ENCODE measurements around the gene CCR7.

Gene CCR7

DNA sequence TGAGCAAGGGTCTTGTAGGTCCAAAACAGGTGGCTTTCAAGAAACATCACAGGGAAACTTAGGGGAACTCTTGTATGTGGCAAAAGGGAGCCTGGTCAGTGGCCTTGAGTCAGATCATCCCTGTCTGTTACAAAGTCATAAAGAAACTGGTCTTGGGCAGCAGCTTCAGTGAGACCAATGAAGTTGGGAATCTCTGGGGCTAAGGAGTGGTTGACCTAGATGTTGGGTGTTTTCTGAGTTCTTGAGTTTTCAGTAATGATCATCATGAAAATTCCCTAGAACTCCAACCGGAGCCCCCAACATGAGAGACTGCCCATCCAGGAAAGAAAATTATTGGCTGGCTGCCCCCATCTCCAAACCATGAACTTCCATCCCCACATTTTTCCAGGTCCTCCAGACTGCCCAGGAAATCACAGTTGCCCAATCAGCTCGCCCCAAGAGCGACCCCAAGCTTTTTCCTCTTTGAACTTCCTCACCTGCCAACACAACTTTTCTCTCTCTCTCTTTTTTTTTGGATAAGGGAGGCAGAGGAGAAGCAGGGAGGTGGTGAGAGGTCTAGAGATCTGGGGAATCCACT is 3.9 kb downstream of the CCR7 start:
- no peak for DNase-seq

DNA sequence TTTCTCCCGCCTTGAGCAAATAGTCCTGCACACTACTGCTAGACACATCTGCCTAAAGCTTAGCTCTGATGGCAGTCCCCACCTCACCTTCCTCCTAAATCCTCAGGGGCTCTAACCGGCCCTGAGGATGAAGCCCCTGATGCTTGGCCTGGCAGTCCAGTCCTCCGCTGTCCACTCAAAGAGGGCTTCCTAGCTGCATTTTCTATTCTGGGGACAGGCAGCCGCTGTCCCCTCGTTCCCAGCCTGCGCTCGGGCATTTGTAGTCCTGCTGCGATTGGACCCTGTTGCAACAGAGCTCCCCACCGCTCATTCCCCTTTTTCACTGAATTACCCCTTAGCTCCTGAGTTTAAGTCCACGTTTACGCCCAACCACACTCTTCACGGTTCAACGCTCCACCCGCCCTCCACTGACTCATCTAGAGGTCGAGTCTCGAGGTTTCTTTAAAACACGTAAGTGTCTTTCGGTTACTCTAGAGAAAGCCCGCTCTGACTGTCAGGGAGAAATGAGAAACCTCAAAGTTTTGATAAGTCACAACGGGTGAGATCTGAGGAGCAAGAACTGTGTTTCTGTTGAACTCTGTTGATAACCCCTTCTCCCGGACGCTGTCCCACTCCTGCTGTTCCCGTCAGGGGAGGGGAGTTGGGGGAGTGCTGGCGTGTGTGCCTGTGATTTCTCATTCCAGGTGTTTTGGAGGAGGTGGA is 4.5 kb downstream of the CCR7 start:
- DNase-seq: peak; percentile 76

DNA sequence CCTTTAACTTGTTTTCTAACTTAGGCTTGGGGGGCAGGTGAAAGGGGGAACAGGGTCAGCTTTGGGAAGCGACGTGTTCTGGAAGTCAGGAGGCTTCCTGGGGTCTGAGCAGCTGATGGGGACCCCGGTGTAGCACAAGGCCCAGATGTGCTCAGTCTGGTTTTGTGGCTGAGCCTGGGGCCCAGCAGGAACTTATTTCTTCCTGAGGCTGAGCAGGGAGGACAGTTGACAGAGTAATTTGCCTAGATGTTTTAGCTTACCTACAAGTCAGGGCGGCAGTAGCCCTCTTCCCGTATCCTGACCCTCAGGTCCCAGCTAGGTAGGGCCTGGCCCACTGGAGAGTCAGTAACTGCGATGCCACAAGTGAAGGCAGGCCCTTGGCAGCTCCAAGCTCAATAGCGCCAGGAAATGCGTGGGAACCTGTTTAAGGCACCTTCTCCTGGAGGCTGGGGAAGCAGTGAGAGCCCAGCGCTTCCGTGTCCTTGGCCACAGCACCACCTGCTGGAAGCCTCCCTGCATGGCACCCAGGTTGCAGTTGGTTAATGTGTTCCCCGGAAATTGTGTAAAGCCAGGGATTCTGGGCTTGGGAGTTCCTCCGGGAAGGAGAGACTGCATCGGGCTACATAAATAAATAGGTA is 5.2 kb downstream of the CCR7 start:
- DNase-seq: peak; percentile 77

DNA sequence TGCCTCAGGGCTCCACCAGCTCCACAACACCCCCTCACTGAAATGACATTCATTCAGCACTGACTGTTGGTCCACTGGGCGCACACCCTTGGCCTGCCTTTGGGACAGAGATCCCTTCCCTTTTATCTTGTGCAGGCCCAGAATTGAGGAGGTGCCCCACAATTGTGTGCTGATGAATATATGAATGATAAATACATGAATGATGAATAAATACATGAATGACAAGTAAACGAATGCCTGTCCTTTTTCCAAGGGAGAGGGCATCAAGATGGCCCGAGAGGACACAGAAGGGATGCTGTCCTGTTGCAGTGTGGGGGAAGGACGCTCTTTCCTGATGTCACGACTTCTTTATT is 5.7 kb downstream of the CCR7 start:
- no peak for DNase-seq

DNA sequence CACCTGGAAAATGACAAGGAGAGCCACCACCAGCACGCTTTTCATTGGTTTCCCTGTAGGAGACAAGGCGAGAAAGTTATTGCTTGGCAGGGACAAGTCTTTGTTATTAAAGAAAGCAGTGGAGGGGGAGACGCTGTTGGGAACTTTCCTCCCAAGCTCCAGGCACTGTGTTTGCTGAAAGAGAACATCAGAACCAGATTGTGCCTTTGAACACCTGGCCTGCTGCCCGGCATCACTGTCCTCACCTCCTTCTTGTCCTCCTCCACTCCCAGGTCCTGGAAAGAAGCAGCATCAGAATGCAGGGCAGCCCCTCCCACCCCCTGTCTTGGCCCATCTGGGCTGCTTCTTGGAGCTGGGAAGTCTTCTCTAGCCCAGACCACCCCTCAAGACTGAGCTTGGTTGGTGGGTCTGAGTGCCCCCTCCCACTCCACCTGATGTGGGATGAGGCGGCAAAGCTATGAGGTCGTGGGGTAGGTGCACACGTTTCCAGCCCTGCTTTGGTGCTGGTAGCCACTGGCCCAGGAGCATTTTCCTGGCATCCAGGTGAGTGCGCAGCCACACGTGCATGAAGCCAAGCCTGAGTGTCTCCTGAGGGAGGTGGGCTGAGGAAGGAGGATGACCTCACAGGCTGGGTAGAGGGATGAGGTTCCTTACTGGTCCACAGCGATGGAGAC is 6.2 kb downstream of the CCR7 start:
- DNase-seq: no peak

DNA sequence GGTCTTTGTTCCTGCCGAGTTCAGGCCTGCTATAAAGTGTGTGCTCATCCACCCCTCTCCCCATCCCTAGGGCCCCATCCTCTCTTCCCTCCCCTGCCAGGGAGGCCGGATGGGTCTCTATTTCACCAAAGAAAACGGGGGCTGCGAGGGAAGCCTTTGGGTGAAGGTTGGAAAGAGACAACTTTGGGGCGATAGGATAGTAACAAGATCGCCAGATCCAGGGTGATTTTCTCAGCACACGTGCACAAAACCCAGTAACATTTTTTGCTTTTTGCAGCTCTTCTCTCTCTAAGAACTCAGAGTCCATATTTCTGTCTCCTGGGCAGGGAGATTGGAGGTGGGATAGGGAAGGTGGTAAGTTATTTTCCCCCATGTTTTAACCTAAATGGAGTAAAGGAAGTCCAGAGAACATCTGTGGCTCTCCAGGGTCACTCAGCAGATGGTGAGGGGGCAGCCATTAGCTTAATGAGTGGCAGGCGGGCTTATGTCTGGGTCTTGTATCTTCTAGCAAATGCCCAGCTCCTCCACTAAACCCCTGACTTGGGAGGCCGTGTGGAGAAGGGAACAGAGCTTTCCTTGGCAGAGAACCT is 6.9 kb downstream of the CCR7 start:
- DNase-seq: no peak

DNA sequence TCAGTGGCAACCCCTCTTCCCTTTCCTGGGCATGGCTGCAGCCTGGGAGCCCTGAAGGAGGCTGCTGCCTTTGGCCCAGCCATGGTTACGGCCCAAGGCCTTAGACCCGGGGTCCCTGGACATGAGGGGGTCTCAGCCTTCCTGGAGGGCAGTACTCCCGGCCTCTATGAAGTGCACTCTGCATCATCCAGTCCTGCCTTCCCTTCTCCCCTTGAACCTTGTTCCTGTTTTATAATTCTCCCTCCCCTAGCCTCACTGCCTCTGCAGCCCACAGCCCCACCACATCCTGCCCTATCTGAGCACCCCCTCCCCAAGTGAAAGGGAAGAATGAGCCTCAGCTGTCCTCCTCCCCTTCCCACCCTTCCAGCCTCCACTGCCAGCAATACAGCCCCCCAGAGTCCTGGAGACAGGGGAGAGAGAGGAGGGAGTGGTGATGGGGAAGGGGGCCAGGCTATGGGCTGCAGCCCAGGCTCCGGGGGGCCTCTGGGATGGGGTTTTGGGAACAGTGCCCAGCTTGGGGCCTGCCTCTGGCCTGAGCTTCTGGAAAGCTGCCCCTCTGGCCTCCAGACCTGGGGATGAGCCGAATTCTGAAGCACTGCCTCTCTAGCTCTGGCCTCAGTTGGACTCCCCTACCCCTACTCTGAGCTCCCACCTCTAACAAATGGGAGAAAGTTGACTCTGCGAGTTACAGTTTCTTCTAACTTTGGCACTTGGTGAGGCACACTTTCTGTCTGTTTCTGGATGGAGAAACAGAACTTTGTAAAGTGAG is 7.6 kb downstream of the CCR7 start:
- no peak for DNase-seq

DNA sequence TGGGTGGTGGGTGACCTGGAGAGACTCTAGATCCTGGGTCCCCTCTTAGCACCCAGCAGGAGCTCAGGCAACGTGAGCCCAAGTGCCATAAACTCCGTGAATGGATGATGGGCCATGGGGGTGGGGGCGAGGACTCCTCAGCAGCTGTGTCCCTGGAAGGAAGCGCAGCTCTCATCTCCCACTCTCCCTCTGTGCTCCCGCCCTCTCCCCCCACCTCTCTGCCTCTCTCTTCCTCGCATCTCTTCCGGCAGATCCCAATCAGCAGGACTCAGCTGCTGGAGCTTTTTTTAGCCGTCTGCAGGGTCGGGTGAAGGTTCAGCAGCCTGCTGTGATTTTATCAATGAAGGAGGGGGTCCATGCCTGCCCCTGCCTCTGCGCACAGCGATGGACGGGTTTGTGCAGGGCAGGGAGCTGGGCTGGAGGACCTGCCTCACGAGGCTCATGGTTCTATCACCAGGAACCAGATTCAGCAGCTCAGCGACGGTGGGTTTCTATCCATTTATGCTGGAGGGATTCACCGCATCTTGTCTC is 8.3 kb downstream of the CCR7 start:
- DNase-seq: no peak

DNA sequence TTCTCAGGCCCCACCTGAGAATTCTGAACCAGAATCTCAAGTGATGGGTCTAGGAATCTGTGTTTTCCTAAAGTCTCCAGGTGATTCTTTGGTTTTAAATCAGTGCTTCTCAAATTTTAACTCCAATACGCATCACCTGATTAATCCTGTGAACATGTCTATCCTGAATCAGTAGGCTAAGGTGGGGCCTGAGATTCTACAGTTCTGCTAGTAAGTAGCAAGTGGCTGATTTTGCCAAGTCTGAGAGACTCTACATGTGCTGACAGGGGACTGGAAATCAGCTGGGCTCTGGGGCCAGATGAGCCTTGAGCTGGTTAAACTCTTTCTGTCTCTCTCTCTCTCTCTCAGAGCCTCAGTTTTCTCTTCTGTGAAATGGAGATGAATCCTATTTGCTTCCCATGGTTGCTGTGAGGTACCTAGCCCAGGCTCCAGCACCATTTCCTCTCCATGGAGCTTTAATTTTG is 9.0 kb downstream of the CCR7 start:
- DNase-seq: no peak

DNA sequence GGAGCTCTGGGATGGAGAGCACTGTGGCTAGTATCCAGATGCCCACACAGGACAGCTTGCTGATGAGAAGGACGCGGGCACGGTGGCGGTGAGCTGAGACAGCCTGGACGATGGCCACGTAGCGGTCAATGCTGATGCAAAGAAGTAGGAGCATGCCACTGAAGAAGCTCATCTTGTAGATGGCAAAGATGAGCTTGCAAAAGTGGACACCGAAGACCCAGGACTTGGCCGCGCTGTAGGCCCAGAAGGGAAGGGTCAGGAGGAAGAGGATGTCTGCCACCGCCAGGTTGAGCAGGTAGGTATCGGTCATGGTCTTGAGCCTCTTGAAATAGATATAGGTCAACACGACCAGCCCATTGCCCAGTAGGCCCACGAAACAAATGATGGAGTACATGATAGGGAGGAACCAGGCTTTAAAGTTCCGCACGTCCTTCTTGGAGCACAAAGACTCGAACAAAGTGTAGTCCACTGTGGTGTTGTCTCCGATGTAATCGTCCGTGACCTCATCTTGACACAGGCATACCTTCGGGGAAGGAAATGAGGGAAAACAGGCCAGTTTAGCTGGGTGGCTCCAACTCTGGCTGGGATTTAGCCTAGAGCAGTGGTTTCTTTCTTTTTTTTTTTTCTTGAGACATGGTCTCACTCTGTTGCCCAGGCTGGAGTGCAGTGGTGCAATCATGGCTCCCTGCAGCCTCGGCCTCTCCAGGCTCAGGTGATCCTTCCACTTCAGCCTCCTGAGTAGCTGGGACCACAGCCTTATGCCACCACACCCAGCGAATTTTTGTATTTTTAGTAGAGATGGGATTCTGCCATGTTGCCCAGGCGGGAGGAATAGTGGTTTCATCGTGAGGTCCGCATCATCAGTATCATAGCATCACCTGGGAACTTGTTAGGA is 9.7 kb downstream of the CCR7 start:
- DNase-seq: no peak

DNA sequence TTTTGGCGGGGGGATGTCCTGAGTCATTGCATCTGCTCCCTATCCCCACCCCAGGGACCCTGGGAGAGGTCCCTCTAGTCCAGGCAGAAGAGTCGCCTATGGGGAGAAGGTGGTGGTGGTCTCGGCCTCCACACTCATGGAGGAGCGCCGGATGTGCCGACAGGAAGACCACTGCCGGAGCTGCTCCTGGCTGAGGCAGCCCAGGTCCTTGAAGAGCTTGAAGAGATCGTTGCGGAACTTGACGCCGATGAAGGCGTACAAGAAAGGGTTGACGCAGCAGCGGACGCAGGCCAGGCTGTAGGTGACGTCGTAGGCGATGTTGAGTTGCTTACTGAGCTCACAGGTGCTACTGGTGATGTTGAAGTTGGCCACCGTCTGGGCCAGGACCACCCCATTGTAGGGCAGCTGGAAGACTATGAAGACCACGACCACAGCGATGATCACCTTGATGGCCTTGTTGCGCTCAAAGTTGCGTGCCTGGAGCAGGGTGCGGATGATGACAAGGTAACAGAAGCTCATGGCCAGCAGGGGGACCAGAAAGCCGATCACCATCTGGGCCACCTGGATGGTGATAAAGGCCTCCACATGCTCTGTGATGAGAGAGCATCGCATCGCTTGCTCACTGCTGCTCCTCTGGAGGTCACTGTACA is 10.5 kb downstream of the CCR7 start:
- no peak for DNase-seq

DNA sequence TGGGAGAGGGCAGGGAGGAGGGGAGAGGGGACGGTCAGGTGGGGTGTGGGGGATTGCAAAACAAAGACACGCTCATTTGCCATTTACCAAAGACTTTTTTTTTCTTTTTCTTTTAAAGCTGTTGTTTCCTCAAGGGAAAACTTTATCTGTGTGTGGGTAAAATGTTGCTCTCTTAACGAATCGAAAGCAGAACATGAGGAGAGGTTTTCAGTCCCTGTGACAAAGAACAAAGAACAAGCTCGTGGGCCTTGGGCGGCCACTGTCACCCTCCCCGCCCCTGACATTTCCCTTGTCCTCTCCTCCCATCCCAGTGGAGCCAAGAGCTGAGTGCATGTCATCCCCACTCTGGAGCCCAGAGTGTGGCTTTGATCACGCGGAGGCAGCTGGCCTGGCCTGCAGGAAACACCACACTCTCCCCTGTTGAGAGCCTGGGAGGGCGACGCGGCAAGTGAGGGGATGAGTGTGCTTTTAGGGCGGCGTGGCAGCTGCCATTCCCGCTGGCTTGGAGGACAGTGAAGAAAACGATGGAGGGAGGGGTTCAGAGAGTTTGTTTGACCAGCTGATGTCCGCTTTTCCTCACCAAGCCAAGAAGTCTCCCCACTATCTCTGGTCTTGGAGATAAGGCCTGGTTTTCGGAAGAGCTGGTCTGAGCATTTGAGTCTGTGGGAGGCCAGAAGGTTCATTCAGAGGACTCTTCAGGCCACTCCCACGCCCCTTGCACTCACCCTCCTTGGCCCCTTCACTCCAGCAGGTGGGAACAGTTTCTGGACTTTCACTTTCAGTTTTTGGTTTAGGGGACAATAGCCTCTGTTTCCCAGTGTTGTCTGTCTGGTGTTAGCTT is 11.4 kb downstream of the CCR7 start:
- DNase-seq: peak; percentile 1

DNA sequence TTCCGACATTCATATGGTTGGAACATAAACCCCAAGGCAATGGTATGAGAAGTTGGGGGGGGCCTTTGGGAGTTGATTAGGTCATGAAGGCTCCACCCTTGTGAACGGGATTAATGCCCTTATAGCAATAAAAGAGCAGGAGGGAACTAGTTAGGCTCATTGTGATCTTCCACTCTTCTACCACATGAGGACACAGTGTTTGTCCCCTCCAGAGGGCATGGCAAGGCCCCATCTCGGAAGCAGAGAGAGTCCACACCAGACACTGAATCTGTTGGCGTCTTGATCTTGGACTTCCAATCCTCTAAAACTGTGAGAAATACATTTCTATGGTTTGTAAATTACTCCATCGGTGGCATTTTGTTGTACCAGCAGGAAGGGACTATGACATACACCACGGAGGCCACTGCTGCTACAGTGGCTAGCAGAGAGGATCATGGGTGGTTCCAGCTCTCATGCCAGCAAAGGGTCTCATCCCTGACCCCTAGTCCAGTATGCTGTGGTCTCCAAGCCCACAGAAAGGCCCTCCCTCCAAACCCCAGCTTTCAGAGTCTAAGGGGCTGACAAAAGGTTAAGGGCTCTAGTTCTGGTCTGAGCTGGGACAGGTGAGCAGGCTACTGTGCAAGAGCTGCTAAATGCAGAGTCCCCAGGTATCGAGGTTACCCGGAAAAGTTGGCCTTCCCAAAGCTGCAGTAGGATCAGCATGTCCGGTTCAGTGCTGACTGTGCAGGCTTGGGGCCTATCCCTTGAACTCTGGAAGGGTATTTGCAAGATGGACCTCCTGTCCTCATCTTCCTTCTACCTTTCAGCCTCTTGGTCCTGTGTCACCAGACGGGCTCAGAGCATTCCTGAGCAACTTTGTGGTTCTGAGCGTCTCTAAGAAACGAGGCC is 12.2 kb downstream of the CCR7 start:
- no peak for DNase-seq

DNA sequence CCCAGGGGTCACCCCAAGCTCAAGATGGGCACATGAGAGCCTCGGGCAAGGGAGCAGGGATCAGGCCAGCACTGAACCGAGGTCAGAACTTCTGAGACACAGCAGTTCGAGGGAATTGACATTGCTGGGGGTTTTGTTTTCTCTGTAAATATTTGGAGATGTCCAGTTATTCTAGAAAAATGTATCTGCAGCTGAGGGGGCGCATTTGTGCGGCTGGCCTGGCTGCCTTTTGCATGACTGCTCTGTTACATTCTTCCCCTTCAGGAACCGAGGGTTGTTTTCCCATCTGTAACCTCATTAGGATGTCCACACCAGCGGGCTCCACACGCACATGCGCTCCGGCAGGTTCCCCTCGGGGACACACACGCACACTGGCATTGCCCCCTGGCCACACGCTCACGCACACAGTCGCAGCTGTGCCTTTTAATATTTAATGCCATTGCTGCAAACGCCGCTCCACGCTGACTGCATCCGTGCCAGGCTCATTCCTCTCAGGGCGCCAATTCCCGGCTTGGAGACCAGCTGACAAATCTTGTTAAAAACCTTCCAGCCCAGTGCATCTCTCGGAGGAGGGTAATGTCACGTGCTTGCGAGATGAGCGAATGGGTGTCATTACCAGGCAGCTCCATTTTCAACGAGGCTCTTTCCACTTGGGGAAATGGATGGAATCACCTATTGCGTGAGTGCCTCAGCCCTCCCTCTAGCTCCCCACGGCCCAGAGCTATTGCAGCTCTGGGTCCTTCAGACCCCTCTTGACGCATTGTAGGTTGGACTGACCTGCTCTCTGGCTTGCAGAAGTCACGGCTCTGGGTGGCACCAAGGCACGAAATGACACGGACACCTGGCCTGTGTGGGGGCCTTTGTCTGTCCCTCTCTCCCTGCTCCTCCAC is 13.1 kb downstream of the CCR7 start:
- DNase-seq: no peak

DNA sequence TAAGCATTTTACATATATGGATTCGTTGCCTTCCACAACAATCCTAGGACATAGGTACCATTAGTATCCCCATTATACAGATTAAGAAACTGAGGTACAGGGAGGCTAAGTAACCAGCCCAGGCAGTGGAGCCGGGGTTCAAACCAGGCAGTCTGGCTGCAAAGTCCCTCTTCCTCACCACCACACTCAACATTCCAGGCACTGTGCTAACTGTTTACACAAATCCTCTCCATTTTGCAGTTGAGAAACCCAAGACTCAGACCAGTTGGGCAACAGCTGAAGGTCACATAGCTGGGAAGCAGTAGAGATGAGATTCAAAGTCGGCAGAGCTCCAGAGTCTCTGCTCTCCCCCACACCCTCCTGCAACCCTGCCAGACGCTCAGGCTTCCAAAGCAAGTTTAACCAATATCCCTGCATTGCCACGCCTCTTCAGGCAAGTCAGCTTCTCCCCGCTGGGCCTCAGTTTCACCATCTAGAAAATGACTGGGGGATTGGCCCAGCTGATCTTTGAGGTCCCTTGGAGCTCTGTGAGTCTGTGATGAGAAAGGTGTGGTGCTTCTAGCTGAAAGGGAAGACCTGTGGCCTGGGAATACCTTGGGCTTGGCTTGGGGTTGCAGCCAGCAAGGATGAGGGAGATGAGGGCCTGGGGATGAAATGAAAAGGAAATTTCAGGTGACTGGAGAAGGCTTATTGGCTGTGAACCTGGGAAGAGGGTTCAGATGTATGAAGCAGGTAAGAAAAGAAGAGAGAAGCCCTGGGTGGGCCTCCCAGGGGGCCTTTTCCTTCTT is 14.0 kb downstream of the CCR7 start:
- DNase-seq: peak; percentile 4

DNA sequence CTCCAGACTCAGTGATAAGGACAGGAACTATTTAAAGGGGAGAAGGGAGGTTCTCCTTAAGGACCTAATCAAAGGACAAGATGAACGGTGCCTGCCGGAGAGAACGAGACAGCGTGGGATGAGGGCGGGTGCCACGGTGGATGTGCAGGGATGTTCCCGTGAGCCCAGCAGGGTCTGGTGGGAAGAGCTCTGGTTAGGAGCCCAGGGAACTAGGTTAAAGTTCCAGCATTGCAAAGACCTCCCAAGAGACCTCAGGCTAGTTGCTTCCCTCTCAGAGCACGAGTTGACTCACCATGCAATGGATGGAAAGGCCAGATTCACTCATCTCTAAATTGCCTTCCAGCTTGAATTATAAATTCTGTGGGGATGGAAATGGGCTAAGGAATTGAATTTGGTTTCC is 14.7 kb downstream of the CCR7 start:
- no peak for DNase-seq

Measured in CD4-positive, alpha-beta T cell treated with Interferon gamma for 1 hour (primary cell).